Activated CD4-positive, alpha-beta T cell treated with anti-CD3 and anti-CD28 coated beads for 24 hours (primary cell): ENCODE results near the gene DNAJC22.
A peak's percentile ranks its signal among the peaks of the same experiment; 100 is the strongest.
"Not testable (repeated sequence)": the region's sequence is repeated elsewhere in the genome, so short reads cannot be mapped to it uniquely, and the experiment has no call there.

Source experiments
- DNase-seq, 2 donors: peaks; one replicate each; pipeline ENCODE4 v3.0.0-alpha.2; 2020; ENCODE audit warnings: low read depth in 2 of 2

DNAJC22 gene

DNA sequence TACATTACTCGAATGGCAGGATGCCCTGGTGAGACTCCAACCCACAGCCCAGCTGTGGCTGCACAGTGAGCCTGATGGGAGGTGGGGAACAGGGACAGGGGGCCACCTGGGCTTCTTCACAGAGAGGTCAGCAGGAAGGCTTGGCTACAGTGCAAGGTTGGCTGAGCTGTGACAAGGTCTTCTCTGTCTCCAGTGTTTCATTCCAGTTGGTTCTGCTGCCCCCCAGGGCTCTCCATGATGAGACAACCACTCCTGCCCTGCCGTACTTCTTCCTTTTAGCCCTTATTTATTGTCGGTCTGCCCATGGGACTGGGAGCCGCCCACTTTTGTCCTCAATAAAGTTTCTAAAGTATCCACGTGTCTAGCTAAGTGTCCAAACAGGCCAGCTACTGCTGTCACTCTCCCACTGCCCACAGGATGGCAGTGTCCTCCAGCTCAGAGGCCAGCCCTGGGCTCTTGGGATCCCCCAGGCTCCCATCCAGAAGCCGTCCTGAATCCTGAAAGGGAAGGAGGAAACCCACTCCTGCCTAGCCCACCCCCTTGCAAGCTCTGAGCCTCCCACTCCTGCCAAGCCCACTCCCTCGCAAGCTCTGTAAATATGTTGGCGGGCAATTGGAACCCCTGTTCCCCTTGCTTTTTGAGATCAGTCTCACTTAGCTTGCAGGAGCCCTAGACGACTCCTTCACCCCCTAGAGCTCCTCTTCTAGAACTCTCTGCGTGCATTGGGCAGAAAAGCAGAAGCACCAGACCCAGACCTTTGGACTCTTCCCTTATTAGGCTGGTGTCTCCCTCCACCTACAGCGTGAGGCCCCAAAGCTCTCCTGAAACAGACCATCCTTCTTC is 15.1 kb upstream of the DNAJC22 start:
- no peak for DNase-seq

DNA sequence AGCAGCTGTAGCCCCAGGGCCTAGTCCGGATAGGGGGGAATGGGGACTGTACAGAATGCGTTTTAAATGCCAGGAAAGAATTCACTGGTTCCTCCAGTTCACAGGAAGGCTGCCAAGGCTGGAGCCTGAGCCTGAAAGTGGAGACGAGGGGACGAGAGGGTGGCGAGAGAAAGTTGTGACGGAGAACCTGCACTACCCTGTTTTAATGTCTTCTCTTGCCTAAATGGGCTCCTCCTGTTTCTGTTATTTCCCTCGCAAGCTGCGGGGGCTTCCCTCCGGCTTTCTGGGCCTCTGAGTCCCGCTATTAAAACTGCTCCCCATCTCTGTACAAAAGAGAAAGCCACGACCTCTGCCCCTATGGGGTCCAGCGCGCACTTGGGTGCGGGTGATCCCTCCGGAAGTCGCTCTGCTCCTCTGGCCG is 14.2 kb upstream of the DNAJC22 start:
- DNase-seq, result no peak

DNA sequence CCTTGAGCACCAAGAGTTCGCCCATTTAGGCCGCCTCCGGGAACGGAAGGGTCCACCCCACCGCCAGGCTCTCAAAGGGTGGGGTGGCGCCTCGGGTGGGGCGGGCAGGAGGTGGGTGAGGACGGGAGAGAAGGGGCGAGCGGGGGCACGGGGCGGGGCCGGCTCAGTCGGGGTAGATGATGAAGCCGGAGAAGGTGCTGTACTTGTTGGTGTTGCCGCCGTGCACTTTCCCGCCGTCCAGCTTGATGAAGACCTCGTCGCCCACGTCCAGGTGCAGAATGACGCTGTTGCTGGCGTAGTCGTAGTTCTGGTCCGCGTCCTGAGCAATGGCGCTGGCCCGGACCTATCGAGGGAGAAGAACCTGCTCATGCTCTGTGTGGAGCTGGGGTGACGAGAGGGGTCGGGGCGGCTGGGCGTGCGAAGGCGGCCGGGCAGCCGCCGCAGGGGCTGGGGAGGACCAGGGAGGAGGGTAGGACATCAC is 13.8 kb upstream of the DNAJC22 start:
- DNase-seq, result no peak

DNA sequence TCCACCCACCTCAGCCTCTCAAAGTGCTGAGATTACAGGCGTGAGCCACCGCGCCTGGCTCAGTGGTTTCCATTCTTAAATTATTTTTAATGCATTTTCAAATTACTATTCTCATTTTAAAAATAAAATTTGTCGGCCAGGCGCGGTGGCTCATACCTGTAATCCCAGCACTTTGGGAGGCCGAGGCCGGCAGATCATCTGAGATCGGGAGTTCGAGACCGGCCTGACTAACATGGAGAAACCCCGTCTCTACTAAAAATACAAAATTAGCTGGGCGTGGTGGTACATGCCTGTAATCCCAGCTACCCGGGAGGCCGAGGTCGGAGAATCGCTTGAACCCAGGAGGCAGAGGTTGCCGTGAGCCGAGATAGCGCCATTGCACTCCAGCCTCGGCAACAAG is 12.9 kb upstream of the DNAJC22 start:
- DNase-seq, result not testable (repeated sequence)

DNA sequence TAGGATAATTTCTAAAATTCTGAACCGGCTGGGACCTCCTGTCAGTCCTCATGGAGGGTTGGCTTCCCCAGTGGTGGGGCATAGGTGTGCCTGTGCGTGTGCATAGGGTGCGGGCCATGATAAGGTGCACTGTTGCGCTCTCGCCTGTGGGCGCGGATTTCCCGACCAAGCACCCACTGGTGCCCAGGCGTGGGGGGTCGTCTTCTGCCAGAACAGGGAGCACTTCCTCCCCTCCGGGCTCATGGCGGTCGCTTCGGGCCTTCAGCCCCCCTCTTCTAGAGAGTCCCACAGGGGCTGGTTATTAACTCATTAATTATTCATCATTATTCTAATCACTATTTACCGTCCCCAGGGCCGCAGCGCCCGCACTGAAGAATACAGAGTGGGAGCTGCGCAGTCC is 12.5 kb upstream of the DNAJC22 start:
- no peak for DNase-seq

DNA sequence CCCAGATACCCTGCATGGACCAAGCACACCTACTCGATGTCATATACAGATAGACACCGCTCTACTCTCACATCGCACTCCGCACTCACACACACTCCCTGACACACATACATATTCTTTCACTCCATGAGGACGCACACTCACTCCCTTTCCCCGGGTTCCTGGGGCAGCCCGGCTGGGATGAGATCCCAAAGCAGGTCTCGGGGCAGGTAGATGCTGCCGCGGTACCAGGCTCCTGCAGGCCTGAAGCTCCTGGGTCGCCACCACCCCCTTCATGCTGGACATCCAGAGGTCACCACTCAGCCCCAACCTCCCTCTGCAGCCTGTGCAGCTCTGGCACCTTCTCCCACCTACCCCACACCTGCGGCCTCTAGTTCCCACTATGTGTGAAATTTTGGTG is 12.0 kb upstream of the DNAJC22 start:
- no peak for DNase-seq

DNA sequence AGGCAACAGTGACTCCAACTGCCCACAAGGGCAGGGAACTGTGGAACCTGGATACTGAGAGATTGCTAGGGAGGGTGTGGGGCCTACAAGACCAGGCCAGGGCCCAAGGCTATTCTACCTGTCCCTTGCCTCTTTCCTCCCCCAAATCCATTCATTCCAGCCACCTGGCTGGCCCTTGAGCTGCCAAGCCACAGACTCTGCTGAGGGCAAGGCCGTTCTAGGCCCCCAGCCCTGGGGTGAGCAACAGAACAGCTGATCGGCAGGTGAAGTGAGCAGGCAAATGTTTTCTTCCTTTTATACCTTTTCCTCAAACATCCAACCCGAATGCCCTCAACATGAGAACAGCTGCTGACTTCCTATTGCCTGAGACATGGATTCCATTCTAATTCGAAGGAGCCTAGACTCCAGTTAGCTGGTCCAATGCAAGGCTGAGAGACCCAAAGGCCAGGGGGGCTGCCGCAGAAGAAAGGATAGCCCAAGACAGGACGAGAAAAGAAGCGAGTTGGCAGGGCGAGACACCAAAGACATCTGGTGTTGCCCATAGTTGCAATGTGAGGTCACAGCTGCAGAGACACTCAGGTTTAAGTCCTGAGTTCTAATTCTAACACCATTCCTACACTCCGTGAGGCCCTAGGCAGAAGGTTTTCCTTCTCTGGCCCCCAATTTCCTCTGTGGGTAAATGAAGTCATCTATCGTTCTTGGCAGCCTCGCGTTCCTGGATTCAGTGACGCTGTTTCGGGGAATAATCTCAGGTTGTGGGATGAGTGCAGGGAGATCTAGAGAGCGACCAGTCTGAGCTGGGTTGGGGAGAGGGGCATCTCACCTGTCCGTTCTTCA is 11.4 kb upstream of the DNAJC22 start:
- DNase-seq, result no peak

DNA sequence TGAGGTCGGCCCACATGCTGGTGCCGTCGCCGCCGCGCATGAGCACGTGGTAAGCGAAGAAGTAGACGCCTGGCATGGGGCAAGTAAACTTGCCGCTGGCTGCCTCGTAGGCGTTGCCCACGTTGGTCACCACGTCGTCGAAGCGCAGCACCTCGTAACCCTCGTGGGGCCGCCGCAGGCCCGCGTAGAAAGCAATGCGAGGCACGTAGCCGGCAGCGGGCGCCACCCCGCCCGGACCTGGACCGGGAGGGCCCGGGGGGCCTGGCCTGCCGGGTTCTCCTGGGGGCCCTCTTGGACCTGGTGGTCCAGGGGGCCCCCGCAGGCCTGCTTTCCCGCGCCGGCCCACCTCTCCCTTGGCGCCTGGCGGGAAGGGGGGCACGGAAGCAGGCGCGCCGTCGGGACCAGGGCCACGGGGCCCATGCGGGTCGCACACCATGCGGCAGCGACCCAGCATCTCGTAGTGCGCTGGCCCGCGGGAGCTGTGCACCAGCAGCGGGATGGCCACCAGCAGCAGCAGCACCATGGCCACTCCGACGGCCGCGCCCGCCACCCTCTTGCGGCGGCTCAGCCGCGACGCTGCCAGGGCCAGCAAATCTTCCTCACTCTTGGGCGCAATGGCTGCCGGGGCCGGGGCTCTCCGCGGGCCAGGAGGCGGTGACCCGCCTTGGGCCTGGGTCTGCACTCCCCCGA is 10.6 kb upstream of the DNAJC22 start:
- DNase-seq, result no peak

DNA sequence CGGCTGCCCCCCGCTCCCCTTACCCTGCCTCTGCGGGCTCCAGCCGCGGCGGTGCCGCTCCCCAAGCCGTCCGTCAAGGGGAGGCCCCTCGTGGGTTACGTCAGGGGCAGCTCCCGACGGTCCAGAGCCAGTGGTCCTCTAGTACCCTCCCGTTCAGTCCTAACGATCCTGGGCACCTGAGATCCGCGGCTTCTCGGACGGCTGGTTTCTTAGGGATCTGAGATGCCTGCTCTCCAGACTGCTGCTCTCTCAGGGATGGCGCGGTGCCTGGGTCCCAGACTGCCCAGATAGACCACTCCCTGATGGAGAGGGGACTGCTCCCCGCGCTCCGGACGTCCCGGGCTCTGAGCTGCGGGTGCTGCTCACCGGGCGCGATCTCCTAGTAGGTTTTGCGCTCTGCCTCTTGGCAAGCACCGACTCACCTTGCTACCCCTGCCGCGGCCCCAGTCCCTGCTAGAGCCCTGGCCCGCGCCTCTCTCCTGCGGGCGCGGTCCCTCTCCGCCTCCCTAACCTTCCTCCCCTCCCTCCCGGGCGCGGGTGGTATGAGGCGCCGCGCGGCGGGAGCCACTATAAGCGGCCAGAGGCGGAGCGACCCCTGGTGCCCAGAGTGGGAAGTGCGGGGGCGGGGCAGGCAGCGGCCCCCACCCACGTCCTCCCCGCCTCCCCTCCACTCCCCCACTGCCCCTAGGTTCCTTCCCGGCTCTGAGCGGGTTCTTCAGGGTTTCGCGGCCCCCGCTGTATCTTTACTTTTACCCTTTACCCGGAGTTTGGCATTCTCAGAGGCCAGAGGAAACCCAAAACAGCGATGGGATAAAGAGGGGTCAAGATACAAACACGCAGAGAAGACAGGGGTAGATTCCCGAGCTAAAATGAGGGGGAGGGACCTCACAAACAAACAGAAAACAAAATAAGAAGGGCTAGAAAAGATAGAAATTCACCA is 9.8 kb upstream of the DNAJC22 start, which contains the start of gene C1QL4:
C1QL4 (minus strand) TSS at position 544 of the 940 bp plus-strand sequence. CDS start 711 bp downstream, outside the sequence.
- DNase-seq, result peak; percentile 82 to 87

DNA sequence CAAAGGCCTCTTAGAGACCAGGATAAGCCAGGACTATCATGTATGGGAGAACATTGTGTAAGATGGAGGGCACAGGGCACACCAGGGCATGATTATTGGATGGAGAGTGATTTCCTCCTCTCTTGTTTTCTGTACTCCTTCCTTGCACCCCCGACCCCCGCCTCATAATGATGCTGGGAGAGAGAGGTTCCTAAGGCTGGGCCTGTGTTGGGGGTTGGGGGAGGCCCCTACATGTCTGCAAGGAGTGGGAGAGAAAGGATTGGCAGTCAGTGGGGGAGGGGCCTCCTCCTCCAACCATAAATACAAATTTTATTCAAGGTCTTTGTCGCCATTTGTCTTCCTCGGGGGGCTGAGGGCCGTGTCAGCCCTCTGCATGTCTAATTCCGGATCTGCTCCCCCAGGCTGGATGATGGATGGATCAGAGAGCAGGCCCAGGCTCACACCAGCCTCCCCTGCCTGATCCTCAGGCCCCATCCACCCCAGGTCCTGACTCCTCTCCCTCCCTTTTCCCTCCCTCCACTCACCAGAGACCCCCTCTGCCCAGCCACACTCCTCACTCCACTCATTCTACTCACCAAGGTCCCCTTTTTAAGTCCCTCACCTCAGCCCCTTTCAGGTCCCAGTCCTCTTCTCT is 7.7 kb upstream of the DNAJC22 start:
- no peak for DNase-seq

DNA sequence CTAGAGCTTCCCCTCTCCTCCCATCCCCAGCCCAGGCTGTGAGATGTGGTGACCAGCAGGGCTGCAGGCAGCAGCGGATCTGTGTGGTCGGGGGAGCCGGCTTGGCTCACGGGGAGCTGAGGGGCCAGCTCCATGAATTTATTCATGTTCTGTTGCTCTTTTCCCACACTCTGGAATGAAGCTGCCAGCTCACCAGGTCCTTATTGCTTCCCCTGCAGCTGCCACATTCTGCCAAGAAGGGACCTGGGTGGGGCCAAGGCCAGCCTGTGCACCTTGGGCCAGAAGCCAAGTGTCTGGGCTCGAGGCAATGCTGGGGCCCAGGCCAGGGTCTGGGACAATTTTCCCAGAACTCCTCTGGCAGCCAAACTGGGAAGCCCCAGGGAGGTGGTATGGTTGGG is 7.2 kb upstream of the DNAJC22 start:
- no peak for DNase-seq

DNA sequence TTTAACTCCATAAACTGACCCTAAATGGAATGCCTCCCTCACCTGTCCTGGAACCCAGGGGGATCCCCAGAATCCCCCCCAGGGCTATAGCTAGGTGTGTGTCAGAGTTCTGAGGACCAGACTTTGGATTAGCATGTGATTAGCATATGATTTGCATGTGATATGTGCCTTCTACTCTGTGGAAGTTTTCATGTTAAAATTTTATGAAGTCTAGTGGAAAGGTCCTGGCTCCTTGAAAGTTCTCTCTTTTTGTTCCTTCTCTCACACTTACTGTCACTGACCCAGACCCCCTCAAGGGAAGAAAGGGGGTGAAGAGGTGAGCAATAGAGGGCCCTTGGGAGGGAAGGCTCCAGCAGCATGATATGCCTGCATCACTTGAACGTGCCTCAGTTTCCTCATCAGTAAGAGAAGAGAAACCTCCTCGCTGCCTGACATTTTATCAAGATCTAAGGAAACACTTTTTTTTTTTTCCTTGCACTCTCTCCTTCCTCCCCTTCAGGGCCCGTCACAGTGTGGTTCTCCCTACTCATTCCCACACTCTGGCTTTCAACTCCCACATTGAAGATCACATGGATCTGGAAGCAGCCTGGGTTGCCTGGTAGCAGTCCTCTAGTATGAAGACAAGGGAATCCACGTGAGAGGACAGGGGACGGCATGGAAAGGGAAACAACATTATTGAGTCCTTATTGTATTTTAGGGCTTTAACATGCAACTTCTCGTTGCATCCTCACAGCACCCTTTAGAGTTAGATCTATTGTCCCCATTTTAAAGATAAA is 6.4 kb upstream of the DNAJC22 start:
- DNase-seq, result no peak

DNA sequence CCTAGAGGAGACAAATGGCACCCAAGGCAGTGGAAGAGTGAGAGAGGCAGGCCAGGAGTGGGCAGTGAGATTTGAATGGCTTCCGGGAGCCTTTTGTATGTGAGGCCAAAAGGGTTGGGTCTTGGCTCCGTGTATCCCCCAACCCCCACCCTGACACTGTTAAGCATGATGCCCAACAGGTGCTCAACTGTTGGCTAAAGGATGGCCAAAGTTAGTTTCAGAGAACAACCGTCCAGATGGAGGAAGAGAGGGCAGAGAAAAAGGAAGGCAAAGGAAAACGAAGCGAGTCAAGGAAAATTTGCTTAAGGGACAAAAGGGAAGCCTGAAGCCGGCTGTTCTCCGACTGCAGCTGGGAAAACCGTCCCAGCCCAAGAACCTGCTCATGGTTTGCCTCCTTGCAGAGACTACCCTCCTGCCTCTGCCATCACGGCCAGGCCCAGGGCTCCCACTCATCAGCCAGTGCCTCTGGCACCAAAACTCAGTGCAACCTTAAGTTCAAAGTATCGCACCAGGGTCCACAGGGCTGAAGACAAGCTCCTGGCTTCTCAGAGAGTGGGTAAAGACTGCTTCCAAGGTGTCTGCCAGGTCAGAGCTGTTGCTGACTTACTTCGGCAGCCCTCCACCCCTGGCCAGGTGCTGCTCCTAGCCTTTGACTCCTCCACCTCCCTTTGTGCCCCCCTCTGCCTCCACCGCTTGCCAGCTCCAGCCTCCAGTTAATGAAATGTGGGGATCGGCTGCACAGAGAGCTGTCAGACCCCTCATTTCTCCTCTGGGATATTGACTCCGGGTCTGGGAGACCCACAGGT is 5.5 kb upstream of the DNAJC22 start:
- DNase-seq, result no peak

DNA sequence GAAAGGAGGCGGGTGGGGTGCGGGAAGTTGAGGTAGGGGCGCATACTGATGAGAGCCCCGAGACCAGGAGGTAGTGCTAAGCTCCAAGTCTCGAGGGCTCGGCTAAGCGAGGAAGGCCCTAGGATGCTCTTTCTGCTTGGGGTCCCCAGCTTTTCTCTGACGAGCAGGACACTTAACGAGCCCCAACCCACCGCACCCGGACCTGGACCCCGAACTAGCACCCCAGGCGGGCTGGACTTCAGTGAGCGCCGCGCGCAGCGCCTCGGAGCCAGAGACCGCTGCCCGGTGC is 5.0 kb upstream of the DNAJC22 start:
- DNase-seq, result no peak

DNA sequence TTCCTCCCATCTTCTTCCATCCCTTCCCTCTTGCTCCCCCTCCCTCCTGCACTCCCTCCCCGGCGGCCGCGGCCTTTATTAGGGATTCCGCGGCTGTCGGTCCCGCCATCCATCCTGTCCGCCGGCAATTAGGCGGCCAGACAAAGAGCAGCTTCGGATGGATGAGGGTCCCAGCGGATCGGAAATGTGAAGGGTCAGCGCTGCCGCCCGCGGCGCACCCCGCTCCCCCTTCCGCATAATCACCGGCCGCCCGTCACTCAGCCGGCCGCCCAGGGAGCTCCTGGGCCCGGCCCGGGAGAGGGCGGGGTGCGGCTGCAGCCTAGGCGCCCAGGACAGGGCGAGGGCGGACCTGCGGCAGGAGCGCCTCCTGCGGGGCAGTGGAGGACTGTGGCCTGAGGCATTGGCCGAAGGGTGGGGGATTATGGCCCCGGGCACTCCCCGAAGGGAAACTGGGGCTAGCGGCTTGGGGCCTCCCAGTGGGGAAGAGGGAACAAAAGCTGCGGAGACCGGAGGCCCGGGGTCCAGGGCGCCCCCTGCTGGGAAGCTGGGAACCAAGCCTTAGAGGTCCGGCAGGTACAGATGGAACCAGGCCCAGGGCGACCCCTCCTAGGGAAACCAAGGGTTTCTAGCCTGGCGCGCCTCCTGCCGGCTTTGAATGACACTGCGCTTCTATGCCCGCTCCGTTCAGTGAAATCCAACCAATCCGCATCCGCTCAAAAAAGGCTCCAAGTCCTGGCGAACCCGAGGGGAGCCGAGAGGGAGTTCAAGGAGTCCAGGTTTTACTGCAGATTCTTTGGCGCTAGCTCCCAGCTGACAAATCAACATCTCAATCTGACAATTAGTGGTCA is 4.4 kb upstream of the DNAJC22 start:
- DNase-seq, result peak; percentile 69 to 79

DNA sequence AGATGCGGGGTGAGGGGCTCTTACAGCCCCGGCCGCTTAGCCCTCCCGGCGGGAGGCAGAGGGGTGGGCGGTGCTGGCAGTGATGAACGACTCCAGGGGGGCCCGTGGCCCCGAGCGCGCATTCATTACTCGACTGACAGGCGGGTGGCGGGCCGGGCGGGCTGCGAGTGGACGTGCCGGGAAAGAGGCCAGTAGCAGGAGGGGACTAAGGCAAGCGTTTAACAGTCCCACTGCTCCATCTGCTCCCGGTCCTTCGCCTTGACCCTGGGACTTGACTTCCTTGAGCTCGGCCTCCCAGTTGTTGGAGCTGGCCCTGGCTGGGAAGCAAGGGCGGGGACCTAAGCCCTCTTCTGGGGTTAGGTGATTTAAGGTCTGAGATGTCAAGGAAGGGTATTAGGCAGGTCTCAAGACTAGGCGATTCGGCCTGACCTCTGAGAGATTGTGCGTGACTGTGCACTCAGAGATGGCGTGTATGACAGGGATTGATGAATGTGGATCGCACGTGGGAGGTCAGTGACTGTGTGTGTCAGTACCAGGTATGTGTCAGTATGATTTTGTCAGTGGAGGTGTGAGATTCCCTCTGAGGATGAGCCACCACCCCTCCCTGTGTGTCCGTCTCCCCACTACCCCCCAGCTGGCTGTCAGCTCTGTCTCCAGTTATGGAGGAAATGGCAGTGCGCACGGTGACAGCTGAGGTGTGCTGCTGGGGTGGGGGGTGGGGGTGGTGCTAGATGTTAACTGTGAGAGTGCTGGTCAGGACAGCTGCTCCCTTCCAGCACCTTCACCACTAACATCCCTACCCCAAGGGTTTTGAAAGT is 3.6 kb upstream of the DNAJC22 start:
- no peak for DNase-seq

DNA sequence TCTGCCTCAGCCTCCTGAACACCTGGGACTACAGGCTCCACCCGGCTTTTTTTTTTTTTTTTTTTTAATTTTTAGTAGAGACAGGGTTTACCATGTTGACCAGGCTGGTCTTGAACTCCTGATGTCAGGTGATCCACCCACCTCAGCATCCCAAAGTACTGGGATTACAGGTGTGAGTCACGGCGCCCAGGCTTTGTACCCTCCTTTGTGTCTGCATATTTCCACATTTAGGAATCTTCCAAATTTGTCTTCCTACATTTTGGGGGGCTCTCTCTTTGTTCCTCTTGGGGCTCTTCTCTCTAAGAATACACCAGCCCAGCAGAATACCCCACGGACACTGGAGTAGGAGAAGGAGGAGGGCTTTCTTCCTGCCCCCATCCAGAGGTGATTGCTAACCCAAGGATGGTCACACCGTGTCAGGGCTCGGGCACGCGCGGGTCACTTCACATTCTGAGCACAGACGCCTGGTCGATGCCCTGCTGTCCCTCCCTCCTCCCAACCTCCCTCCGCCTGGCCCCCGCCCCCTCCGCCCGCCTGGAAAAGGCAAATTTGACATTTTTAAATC is 2.1 kb upstream of the DNAJC22 start:
- DNase-seq, result no peak
